Measurements from ENCODE around the gene MZF1. TPM values are rescaled to one million over a fixed set of nuclear protein-coding genes. Genes with fewer than 3 reads are reported as not detected.

Gene MZF1
- total and polyA plus RNA-seq, 9 of the 15 experiments (the other 6 are each of a cell fraction or from before 2014, with no cell fraction given) = 0.31 to 29.3 (median 11.5) TPM

- no peak for TF ChIP-seq CHD7 (IDR thresholded peaks at IDR 0.05; ENCODE audit: low read depth, low read length)
Measured at GRCh38 chr19:58569943-58570670, 3.0 kb downstream of the MZF1 start (continued).

All from K562 (cell line).